IPS-20b (cell line): ENCODE data around the gene TRPM6.

Experiments
- H3K27ac ChIP-seq: one replicate; pipeline ENCODE4 v1.5.1; 2013; ENCODE audit warnings: low read length
- H3K27me3 ChIP-seq: 2 replicates; pipeline ENCODE4 v1.6.1; 2013; ENCODE audit warnings: mild to moderate bottlenecking, low read length, inconsistent platforms; ENCODE audit not compliant: insufficient read depth
- H3K36me3 ChIP-seq: 2 replicates; pipeline ENCODE4 v1.6.1; 2013; ENCODE audit warnings: low read depth, mild to moderate bottlenecking, inconsistent platforms, low read length, moderate library complexity; ENCODE audit not compliant: insufficient read depth
- H3K4me1 ChIP-seq: 2 replicates; pipeline ENCODE4 v1.6.1; 2013; ENCODE audit warnings: mild to moderate bottlenecking, control low read depth, inconsistent platforms, low read length, moderate library complexity; ENCODE audit not compliant: insufficient read depth
- H3K4me3 ChIP-seq: 2 replicates; pipeline ENCODE4 v1.5.1; 2013; ENCODE audit warnings: mild to moderate bottlenecking, low read length, inconsistent platforms
- H3K9ac ChIP-seq: 2 replicates; pipeline ENCODE4 v1.6.1; 2013; ENCODE audit warnings: low read depth, mild to moderate bottlenecking, inconsistent platforms, low read length, moderate library complexity
- H3K9me3 ChIP-seq: 2 replicates; pipeline ENCODE4 v1.6.1; 2013; ENCODE audit warnings: mild to moderate bottlenecking, low read depth, low read length, inconsistent platforms; ENCODE audit not compliant: insufficient read depth

The TRPM6 gene

GRCh38 chr9:74800226-74800625 is 87.5 kb downstream of the TRPM6 start:
- Histone ChIP-seq H3K36me3 (no peaks in the 10 kb centered on the region), H3K4me3 (no peak overlapping the region), H3K9ac (no peak overlapping the region), H3K27ac (no peak overlapping the region), H3K9me3 (no peaks in the 10 kb centered on the region), H3K27me3 (no peaks in the 10 kb centered on the region), H3K4me1 (no peaks in the 10 kb centered on the region)

DNA sequence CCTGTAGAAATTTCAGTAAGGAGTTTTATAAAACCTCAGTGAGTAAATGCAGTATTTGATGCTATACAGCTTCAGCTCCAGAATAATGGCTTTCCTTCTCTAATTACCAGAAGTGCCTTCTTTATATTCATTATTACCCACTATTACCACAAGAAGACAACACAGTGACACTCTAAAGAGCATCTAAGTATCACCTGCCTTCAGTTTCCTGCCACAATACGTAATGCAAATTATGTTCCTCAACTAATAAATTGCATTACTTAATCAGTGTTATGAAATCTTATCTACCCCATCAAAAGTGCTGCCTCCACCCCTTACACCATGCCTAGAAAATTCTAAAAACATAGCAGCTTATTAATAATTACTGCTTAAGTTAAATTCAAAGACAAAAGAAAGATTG is 91.9 kb downstream of the TRPM6 start:
- H3K27me3 ChIP-seq, result no peaks in the 10 kb centered on the region
- H3K4me1 ChIP-seq, result no peaks in the 10 kb centered on the region
- H3K9ac ChIP-seq, result no peak overlapping the region
- no peaks in the 10 kb centered on the region for H3K36me3 ChIP-seq
- H3K4me3 ChIP-seq, result no peak overlapping the region
- H3K9me3 ChIP-seq, result no peaks in the 10 kb centered on the region
- H3K27ac ChIP-seq, result no peak overlapping the region

GRCh38 chr9:74795081-74795480 is 92.6 kb downstream of the TRPM6 start:
- no peaks in the 10 kb centered on the region for H3K4me1 ChIP-seq
- no peak overlapping the region for H3K27ac ChIP-seq
- H3K9ac ChIP-seq, result no peak overlapping the region
- no peaks in the 10 kb centered on the region for H3K36me3 ChIP-seq
- no peaks in the 10 kb centered on the region for H3K27me3 ChIP-seq
- no peaks in the 10 kb centered on the region for H3K9me3 ChIP-seq
- H3K4me3 ChIP-seq, result no peak overlapping the region

- Histone ChIP-seq H3K9me3 (no peaks in the 10 kb centered on the region), H3K4me3 (no peak overlapping the region), H3K9ac (no peak overlapping the region), H3K36me3 (no peaks in the 10 kb centered on the region), H3K4me1 (no peaks in the 10 kb centered on the region), H3K27ac (no peak overlapping the region), H3K27me3 (no peaks in the 10 kb centered on the region)
Measured at GRCh38 chr9:74784506-74784905, 103.2 kb downstream of the TRPM6 start.

DNA sequence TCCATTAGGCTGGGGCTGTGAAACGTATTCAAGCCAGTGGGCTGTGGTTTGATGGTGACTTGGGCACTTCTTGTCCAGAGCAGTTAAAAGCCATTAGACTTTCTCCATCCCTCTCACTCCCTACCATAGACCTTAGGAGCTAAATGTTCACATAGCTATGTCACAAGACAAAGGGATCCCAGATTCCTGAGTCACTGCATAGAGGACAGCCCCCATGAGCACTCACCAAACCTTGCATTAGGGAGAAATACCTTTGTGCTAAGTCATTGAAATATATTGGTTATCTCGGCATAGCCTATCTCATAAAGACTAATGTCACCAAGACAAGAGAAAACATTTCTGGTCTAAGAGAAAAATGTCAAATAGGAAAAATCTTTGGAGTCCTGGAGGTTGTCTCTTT is 104.3 kb downstream of the TRPM6 start:
- Histone ChIP-seq H3K9me3 (no peaks in the 10 kb centered on the region), H3K36me3 (no peaks in the 10 kb centered on the region), H3K4me3 (no peak overlapping the region), H3K27me3 (no peaks in the 10 kb centered on the region), H3K4me1 (no peaks in the 10 kb centered on the region), H3K9ac (no peak overlapping the region), H3K27ac (no peak overlapping the region)

- no peak overlapping the region for H3K9ac ChIP-seq
- H3K9me3 ChIP-seq, result no peaks in the 10 kb centered on the region
- H3K27me3 ChIP-seq, result no peaks in the 10 kb centered on the region
- H3K36me3 ChIP-seq, result no peaks in the 10 kb centered on the region
- H3K4me3 ChIP-seq, result no peak overlapping the region
- no peaks in the 10 kb centered on the region for H3K4me1 ChIP-seq
- H3K27ac ChIP-seq, result no peak overlapping the region
Measured at GRCh38 chr9:74777136-74777879, 110.4 kb downstream of the TRPM6 start.

GRCh38 chr9:74775396-74775795 is 112.3 kb downstream of the TRPM6 start:
- Histone ChIP-seq H3K9me3 (no peaks in the 10 kb centered on the region), H3K27me3 (no peaks in the 10 kb centered on the region), H3K4me1 (no peaks in the 10 kb centered on the region), H3K36me3 (no peaks in the 10 kb centered on the region), H3K9ac (no peak overlapping the region), H3K27ac (no peak overlapping the region), H3K4me3 (no peak overlapping the region)

GRCh38 chr9:74773886-74774479 is 113.7 kb downstream of the TRPM6 start:
- Histone ChIP-seq H3K4me3 (no peak overlapping the region), H3K4me1 (no peaks in the 10 kb centered on the region), H3K27ac (no peak overlapping the region), H3K36me3 (no peaks in the 10 kb centered on the region), H3K27me3 (no peaks in the 10 kb centered on the region), H3K9me3 (no peaks in the 10 kb centered on the region), H3K9ac (no peak overlapping the region)

DNA sequence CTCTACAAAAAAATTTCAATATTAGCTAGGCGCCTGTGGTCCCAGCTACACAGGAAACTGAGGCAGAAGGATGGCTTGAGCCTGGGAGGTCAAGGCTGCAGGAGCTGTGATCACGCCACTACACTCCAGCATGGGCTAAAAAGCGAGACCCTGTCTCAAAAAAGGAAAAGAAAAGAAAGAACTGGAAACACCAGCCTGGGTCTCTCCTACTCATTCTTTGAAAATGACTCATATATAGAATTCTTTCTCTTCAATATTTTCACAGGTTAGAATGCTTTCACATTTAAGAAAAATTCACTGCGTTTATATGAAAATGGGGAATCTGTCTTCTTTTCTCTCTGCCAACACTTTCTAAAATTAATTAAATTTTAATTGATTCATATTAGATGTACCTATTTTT is 115.6 kb downstream of the TRPM6 start:
- Histone ChIP-seq H3K9ac (no peak overlapping the region), H3K27ac (no peak overlapping the region), H3K9me3 (no peaks in the 10 kb centered on the region), H3K4me1 (no peaks in the 10 kb centered on the region), H3K36me3 (no peaks in the 10 kb centered on the region), H3K4me3 (no peak overlapping the region), H3K27me3 (no peaks in the 10 kb centered on the region)

DNA sequence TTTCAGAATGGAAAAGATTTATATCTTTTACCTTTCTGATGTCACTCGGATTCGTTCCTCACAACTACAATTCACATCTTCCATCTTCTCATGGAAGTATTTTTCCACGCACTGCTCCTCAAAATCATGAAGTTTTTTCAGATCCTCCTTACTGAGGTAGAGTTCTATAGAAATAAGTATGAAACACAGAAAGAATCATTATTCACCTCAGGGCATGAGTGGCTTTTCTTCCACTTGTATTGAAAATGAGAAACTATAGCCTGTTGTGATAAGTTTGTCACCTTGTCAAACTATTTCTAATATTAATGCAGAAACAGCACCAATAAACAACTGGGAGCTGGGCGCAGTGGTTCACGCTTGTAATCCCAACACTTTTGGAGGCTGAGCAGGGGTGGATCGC is 116.0 kb downstream of the TRPM6 start:
- Histone ChIP-seq H3K27ac (no peak overlapping the region), H3K27me3 (no peaks in the 10 kb centered on the region), H3K36me3 (no peaks in the 10 kb centered on the region), H3K4me1 (no peaks in the 10 kb centered on the region), H3K4me3 (no peak overlapping the region), H3K9ac (no peak overlapping the region), H3K9me3 (no peaks in the 10 kb centered on the region)

GRCh38 chr9:74771262-74771585 is 116.5 kb downstream of the TRPM6 start:
- H3K27me3 ChIP-seq, result no peaks in the 10 kb centered on the region
- no peak overlapping the region for H3K4me3 ChIP-seq
- H3K9ac ChIP-seq, result no peak overlapping the region
- no peaks in the 10 kb centered on the region for H3K36me3 ChIP-seq
- H3K9me3 ChIP-seq, result no peaks in the 10 kb centered on the region
- H3K27ac ChIP-seq, result no peak overlapping the region
- no peaks in the 10 kb centered on the region for H3K4me1 ChIP-seq

GRCh38 chr9:74770508-74771261 is 117.0 kb downstream of the TRPM6 start:
- H3K4me1 ChIP-seq, result no peaks in the 10 kb centered on the region
- peak overlapping the region; percentile 6; the same call in 1 of the 2 replicates for H3K9ac ChIP-seq
- H3K4me3 ChIP-seq, result peak overlapping the region; percentile 39; the same call in 1 of the 2 replicates
- H3K27me3 ChIP-seq, result no peaks in the 10 kb centered on the region
- H3K27ac ChIP-seq, result no peak overlapping the region
- H3K36me3 ChIP-seq, result no peaks in the 10 kb centered on the region
- no peaks in the 10 kb centered on the region for H3K9me3 ChIP-seq
